NCI-H1105 (cell line): ENCODE measurements around the gene PLK5.

Experiments
- DNase-seq: peaks from one replicate; lab custom pipeline; 2025; lab: John Stamatoyannopoulos, UW

The PLK5 gene

DNA sequence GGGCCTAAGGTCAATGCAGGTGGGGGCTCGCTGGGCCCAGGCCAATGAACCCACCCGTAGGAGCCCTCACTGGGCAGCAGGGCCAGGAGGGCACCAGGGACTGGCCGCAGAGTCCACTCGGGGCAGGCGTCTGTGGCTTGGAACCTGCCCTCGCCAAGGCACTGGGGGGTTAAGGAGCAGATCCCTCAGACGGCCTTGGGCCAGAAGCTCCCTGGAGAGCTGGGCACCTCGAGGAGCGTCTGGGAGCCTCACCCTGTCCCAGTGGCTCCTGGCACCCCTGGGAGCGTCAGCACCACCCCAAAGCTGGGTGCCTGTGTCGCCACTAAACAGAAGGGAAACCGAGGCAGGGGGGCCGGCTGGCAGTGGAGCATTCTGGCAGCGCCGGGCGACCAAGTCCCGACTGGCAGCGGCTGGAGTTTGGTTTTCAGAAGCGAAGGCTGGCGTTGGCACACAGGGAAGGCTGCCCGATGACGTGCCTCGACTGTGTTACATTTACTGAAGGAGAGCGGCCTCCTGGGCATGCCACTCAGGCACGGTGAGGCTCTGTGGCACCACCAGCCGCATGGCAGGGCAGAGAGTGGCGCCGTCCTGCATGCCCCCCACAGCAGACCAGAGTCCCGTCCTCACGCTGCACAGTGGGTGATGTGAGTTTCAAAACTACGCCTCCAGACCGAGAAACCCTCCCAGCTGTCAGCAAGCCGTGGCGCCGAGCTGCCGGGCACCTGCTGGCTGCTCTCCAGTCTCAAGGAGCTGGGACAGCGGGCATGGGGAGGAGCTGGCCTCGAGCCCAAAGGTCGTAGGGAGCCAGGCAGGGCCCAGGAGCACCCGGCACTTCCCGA, 53.4 kb downstream of the PLK5 start:
- peak; percentile 93 for DNase-seq

GRCh38 chr19:1577929-1578618, 54.2 kb downstream of the PLK5 start:
- DNase-seq = peak; percentile 63

DNA sequence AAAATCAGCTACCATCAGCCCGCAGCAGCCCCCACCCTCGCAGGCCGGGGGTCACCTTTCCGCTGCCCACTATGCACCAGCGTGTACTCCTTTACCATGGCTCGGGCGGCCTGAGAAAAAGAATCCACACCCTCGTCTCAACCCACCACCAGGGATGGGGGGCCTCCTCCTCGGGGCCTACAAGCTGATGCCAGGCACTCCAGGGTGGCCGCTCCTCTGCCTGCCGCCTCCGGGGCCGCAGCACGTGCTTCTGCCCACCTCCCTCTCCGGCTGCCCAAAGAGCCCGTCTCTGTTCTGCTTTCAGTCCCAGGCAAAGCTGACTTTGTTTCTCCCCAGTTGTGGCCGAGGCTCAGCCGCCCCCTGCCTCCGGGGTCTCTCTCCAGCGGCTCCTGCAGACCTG, 55.3 kb downstream of the PLK5 start:
- no peak for DNase-seq

- DNase-seq = no peak
Measured at GRCh38 chr19:1580382-1580781, 56.5 kb downstream of the PLK5 start.

DNA sequence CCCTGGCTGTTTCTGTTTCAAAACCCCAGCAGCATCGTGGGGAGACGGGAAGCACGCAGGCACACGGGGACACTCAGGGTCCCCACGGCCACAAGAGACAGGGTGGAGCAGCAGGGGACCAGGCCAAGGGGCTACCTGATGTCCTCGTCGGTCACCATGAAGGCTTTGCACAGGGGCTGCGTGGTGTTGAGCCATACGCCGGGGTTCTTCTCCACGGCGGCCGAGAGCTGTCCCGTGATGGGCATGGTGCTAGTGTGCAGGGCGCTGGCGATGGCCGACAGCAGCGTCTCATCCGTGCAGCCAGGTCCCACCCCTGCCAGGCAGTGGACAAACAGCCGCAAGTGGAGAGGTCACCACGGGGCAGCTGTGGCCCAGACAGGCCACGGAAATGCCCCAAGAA, 57.1 kb downstream of the PLK5 start:
- DNase-seq = no peak

GRCh38 chr19:1582201-1582600, 58.3 kb downstream of the PLK5 start:
- DNase-seq = no peak

DNA sequence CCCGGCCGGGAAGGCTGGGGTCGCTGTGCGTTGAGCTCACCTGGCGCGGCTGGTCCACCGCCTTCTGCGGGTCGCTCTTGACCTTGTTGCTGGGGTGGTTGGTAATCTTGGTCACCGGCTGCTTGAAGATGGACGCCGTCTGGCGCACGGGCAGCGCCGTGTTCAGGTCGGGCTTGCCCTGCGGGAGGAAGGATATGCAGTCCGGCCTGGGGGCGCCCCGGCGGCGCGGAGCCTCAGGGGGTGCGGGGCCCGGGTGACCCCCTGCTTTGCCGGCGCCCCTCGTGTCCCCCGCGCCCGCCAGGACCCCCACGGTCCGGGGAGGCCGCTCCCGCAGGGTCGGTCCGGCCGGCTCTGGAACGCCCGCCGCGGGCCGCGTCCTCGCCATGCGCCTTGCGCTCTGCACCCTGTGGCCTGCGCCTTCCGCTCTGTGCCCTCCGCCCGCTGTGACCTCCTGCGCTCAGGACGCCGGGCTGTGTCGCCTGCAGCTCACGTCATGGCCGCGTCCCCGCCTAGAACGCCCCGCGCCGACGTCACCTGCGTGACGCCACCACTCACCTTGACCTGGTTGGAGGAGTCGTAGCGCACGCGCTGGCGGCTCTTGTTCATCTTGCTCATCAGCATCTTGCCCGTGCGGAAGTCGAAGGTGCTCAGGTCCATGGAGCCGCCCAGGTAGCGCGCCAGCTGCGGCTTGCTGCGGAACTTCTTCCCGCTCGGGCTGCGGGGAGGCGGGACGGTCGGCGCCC, 60.8 kb downstream of the PLK5 start:
- DNase-seq = no peak

GRCh38 chr19:1585243-1585580, 61.3 kb downstream of the PLK5 start:
- DNase-seq = no peak
